Mesenchymal stem cell (in vitro differentiated cells and primary cell): ENCODE results near the gene FADS2.

Source experiments
- DNase-seq: peaks from one replicate; pipeline ENCODE4 v3.0.0-alpha.2; 2013
- H2AFZ ChIP-seq: one replicate; pipeline ENCODE4 v1.6.1; 2013; ENCODE audit warnings: low read depth, mild to moderate bottlenecking, control low read depth, inconsistent platforms, low read length, moderate library complexity
- H2AK5ac ChIP-seq: 2 replicates; pipeline ENCODE4 v1.6.1; 2013; ENCODE audit warnings: low read length, moderate library complexity, mild to moderate bottlenecking, inconsistent platforms; ENCODE audit not compliant: severe bottlenecking
- H2BK120ac ChIP-seq: one replicate; pipeline ENCODE4 v1.6.1; 2013; ENCODE audit warnings: low read depth, mild to moderate bottlenecking, inconsistent platforms, low read length, moderate library complexity
- H2BK12ac ChIP-seq, 2 experiments: one replicate each; pipeline ENCODE4 v1.6.1; 2013; ENCODE audit warnings: inconsistent platforms in 2 of 2, low read length in 2 of 2, mild to moderate bottlenecking in 2 of 2, moderate library complexity in 2 of 2, control low read depth in 1 of 2
- H2BK15ac ChIP-seq: one replicate; pipeline ENCODE4 v1.6.1; 2013; ENCODE audit warnings: mild to moderate bottlenecking, low read depth, inconsistent platforms; ENCODE audit not compliant: poor library complexity, severe bottlenecking
- H2BK5ac ChIP-seq: 2 replicates; pipeline ENCODE4 v1.6.1; 2013; ENCODE audit warnings: low read depth, mild to moderate bottlenecking, low read length, control low read depth, inconsistent platforms; ENCODE audit not compliant: poor library complexity, severe bottlenecking
- H3K14ac ChIP-seq, 2 experiments: one replicate each; pipeline ENCODE4 v1.6.1; 2013; ENCODE audit warnings: inconsistent platforms in 2 of 2, low read length in 2 of 2, control low read depth in 1 of 2, mild to moderate bottlenecking in 1 of 2, moderate library complexity in 1 of 2
- H3K18ac ChIP-seq, 2 experiments: one replicate each; pipeline ENCODE4 v1.6.1; 2013; ENCODE audit warnings: inconsistent platforms in 2 of 2, low read length in 2 of 2, control low read depth in 1 of 2, low read depth in 1 of 2, mild to moderate bottlenecking in 1 of 2
- H3K23ac ChIP-seq, 2 experiments: one replicate each; pipeline ENCODE4 v1.6.1; 2013; ENCODE audit warnings: inconsistent platforms in 2 of 2, low read length in 2 of 2, mild to moderate bottlenecking in 2 of 2, moderate library complexity in 2 of 2, control low read depth in 1 of 2
- H3K27ac ChIP-seq: 2 replicates; pipeline ENCODE4 v1.5.1; 2013; ENCODE audit warnings: mild to moderate bottlenecking, moderate library complexity, low read length, control low read depth, inconsistent platforms; ENCODE audit not compliant: poor library complexity, severe bottlenecking
- H3K27me3 ChIP-seq, 2 experiments: 2 replicates each; pipeline versions ENCODE4 v1.6.1 to v1.7.0; 2013; ENCODE audit warnings: low read length in 2 of 2, mild to moderate bottlenecking in 2 of 2, moderate library complexity in 2 of 2, control low read depth in 1 of 2, inconsistent platforms in 1 of 2; ENCODE audit not compliant: control insufficient read depth in 1 of 2, insufficient read depth in 1 of 2
- H3K36me3 ChIP-seq, 2 experiments: 2 replicates each; pipeline versions ENCODE4 v1.6.1 to v1.7.0; 2013; ENCODE audit warnings: low read length in 2 of 2, control low read depth in 1 of 2, inconsistent platforms in 1 of 2, low read depth in 1 of 2, mild to moderate bottlenecking in 1 of 2; ENCODE audit not compliant: insufficient read depth in 2 of 2, control insufficient read depth in 1 of 2
- H3K4ac ChIP-seq, 2 experiments: one replicate each; pipeline ENCODE4 v1.6.1; 2013; ENCODE audit warnings: inconsistent platforms in 2 of 2, low read length in 2 of 2, mild to moderate bottlenecking in 2 of 2, moderate library complexity in 2 of 2, control low read depth in 1 of 2, low read depth in 1 of 2
- H3K4me1 ChIP-seq: 2 replicates; pipeline ENCODE4 v1.6.1; 2013; ENCODE audit warnings: low read depth, low read length, control low read depth; ENCODE audit not compliant: control insufficient read depth, insufficient read depth
- H3K4me2 ChIP-seq: 2 replicates; pipeline ENCODE4 v1.6.1; 2013; ENCODE audit warnings: low read length, mild to moderate bottlenecking, inconsistent platforms; ENCODE audit not compliant: poor library complexity, severe bottlenecking
- H3K4me3 ChIP-seq, 2 experiments: 2 replicates each; pipeline versions ENCODE4 v1.5.1 to v1.7.0; 2013; ENCODE audit warnings: low read length in 2 of 2, mild to moderate bottlenecking in 2 of 2, control low read depth in 1 of 2, low read depth in 1 of 2; ENCODE audit not compliant: insufficient read depth in 1 of 2
- H3K79me1 ChIP-seq: replicated peaks from 2 replicates; pipeline ENCODE4 v1.6.1; 2013; ENCODE audit warnings: mild to moderate bottlenecking, control low read depth, low read length, inconsistent platforms; ENCODE audit not compliant: poor library complexity, severe bottlenecking
- H3K9ac ChIP-seq: 2 replicates; pipeline ENCODE4 v1.7.0; 2013; ENCODE audit warnings: mild to moderate bottlenecking, low read length, moderate library complexity
- H3K9me3 ChIP-seq: 2 replicates; pipeline ENCODE4 v1.7.0; 2013; ENCODE audit warnings: mild to moderate bottlenecking, low read length; ENCODE audit not compliant: control insufficient read depth
- H4K8ac ChIP-seq: one replicate; pipeline ENCODE4 v1.6.1; 2013; ENCODE audit warnings: inconsistent platforms, mild to moderate bottlenecking, low read length, moderate library complexity
- H4K91ac ChIP-seq: one replicate; pipeline ENCODE4 v1.6.1; 2013; ENCODE audit warnings: mild to moderate bottlenecking, low read length, inconsistent platforms
- WGBS: methylation state at CpG from one replicate; pipeline ENCODE4 v1.1.7; 2013; ENCODE audit warnings: mixed read lengths; 5-methylcytosine and 5-hydroxymethylcytosine counted together

FADS2 gene

GRCh38 chr11:61873588-61874376 lies 45.7 kb downstream of the FADS2 start:
- no peak overlapping the region for H3K23ac ChIP-seq
- no peak overlapping the region for H2BK15ac ChIP-seq
- H2BK12ac ChIP-seq, result no peak overlapping the region
- H2BK120ac ChIP-seq, result no peak overlapping the region
- no peak overlapping the region for H4K8ac ChIP-seq
- H3K79me1 ChIP-seq, result no peaks in the 10 kb centered on the region
- H3K4me3 ChIP-seq, result no peak overlapping the region
- peaks cover 10% of the 10 kb centered on the region for H3K4me1 ChIP-seq
- DNase-seq, result no peak
- H4K91ac ChIP-seq, result no peak overlapping the region
- no peaks in the 10 kb centered on the region for H3K27me3 ChIP-seq
- no peak overlapping the region for H2AFZ ChIP-seq
- no peak overlapping the region for H2AK5ac ChIP-seq
- no peak overlapping the region for H2BK5ac ChIP-seq
- no peak overlapping the region for H3K9ac ChIP-seq
- WGBS, result 93% methylated on average over 16 of the region's 16 CpGs
- no peak overlapping the region for H3K4me2 ChIP-seq
- no peak overlapping the region for H3K14ac ChIP-seq
- H3K36me3 ChIP-seq, result peaks cover 18 to 38% of the 10 kb centered on the region in 2 experiments
- no peak overlapping the region for H3K18ac ChIP-seq
- H3K27ac ChIP-seq, result no peak overlapping the region
- no peak overlapping the region for H3K4ac ChIP-seq
- no peaks in the 10 kb centered on the region for H3K9me3 ChIP-seq

GRCh38 chr11:61874377-61874809 lies 46.3 kb downstream of the FADS2 start:
- Histone ChIP-seq H3K23ac (no peak overlapping the region), H3K4ac (no peak overlapping the region), H2BK12ac (no peak overlapping the region), H3K4me2 (no peak overlapping the region), H3K4me1 (peaks cover 13% of the 10 kb centered on the region), H3K27me3 (no peaks in the 10 kb centered on the region), H2BK120ac (no peak overlapping the region), H3K18ac (no peak overlapping the region), H3K4me3 (no peak overlapping the region), H3K79me1 (peaks cover 2% of the 10 kb centered on the region), H4K8ac (no peak overlapping the region), H4K91ac (no peak overlapping the region), H3K9me3 (no peaks in the 10 kb centered on the region), H3K36me3 (peaks cover 23 to 44% of the 10 kb centered on the region in 2 experiments), H2BK5ac (no peak overlapping the region), H3K27ac (no peak overlapping the region), H3K9ac (no peak overlapping the region), H2AFZ (no peak overlapping the region), H2AK5ac (no peak overlapping the region), H3K14ac (no peak overlapping the region), H2BK15ac (no peak overlapping the region)
- no peak for DNase-seq
- 91% methylated on average over 11 of the region's 12 CpGs for WGBS

GRCh38 chr11:61874853-61875252 lies 46.8 kb downstream of the FADS2 start:
- no peak overlapping the region for H3K27ac ChIP-seq
- H3K79me1 ChIP-seq, result peaks cover 2% of the 10 kb centered on the region
- no peaks in the 10 kb centered on the region for H3K27me3 ChIP-seq
- no peak overlapping the region for H3K23ac ChIP-seq
- no peak overlapping the region for H2BK5ac ChIP-seq
- no peak for DNase-seq
- no peak overlapping the region for H2BK15ac ChIP-seq
- peaks cover 13% of the 10 kb centered on the region for H3K4me1 ChIP-seq
- no peak overlapping the region for H3K4me3 ChIP-seq
- H3K9ac ChIP-seq, result no peak overlapping the region
- H3K36me3 ChIP-seq, result peaks cover 23 to 48% of the 10 kb centered on the region in 2 experiments
- no peaks in the 10 kb centered on the region for H3K9me3 ChIP-seq
- no peak overlapping the region for H4K8ac ChIP-seq
- no peak overlapping the region for H3K14ac ChIP-seq
- H3K4ac ChIP-seq, result no peak overlapping the region
- H4K91ac ChIP-seq, result no peak overlapping the region
- no peak overlapping the region for H2AK5ac ChIP-seq
- no peak overlapping the region for H3K18ac ChIP-seq
- no peak overlapping the region for H2AFZ ChIP-seq
- no peak overlapping the region for H2BK120ac ChIP-seq
- WGBS, result 95% methylated on average over 2 of the region's 3 CpGs
- no peak overlapping the region for H3K4me2 ChIP-seq
- H2BK12ac ChIP-seq, result no peak overlapping the region

GRCh38 chr11:61875698-61876097 lies 47.6 kb downstream of the FADS2 start:
- no peak overlapping the region for H2AK5ac ChIP-seq
- no peak overlapping the region for H3K18ac ChIP-seq
- DNase-seq, result no peak
- no peak overlapping the region for H2AFZ ChIP-seq
- no peaks in the 10 kb centered on the region for H3K27me3 ChIP-seq
- no peak overlapping the region for H3K4me3 ChIP-seq
- H3K4ac ChIP-seq, result no peak overlapping the region
- H3K14ac ChIP-seq, result peak overlapping the region in 1 of 2 experiments; percentile 35
- 97% methylated on average over 7 of the region's 14 CpGs for WGBS
- H3K4me1 ChIP-seq, result peaks cover 15% of the 10 kb centered on the region
- H2BK120ac ChIP-seq, result no peak overlapping the region
- no peak overlapping the region for H3K4me2 ChIP-seq
- H4K91ac ChIP-seq, result no peak overlapping the region
- no peak overlapping the region for H4K8ac ChIP-seq
- H2BK15ac ChIP-seq, result no peak overlapping the region
- H3K36me3 ChIP-seq, result peaks cover 23 to 51% of the 10 kb centered on the region in 2 experiments
- no peak overlapping the region for H2BK12ac ChIP-seq
- H2BK5ac ChIP-seq, result no peak overlapping the region
- no peaks in the 10 kb centered on the region for H3K9me3 ChIP-seq
- H3K79me1 ChIP-seq, result peaks cover 4% of the 10 kb centered on the region
- no peak overlapping the region for H3K23ac ChIP-seq
- H3K27ac ChIP-seq, result no peak overlapping the region
- no peak overlapping the region for H3K9ac ChIP-seq
